ENCODE data around the gene PAX6.

PAX6 gene

DNA sequence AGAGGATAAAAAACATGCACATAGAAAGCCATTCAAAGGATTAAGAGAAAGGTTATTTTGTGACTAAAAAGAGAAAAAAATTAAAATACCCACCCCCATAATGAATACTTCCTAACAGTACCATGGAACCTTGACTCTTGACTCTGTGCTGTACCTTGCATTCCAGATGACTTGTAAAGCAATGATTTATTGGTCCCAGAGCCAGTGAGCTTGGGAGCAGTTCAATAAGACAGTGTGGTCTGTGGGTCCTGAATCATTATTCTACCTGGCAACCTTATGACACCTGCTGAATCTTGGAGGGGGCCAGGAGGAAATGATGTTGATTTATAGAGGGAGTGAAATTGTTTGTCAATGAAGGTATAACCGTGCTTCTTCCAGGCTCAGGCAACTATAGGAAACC is 34.2 kb upstream of the PAX6 start:
- TF ChIP-seq, protein P1, sequence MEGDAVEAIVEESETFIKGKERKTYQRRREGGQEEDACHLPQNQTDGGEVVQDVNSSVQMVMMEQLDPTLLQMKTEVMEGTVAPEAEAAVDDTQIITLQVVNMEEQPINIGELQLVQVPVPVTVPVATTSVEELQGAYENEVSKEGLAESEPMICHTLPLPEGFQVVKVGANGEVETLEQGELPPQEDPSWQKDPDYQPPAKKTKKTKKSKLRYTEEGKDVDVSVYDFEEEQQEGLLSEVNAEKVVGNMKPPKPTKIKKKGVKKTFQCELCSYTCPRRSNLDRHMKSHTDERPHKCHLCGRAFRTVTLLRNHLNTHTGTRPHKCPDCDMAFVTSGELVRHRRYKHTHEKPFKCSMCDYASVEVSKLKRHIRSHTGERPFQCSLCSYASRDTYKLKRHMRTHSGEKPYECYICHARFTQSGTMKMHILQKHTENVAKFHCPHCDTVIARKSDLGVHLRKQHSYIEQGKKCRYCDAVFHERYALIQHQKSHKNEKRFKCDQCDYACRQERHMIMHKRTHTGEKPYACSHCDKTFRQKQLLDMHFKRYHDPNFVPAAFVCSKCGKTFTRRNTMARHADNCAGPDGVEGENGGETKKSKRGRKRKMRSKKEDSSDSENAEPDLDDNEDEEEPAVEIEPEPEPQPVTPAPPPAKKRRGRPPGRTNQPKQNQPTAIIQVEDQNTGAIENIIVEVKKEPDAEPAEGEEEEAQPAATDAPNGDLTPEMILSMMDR (IDR thresholded peaks at IDR 0.05; ENCODE audit: low read depth, low read length, missing control alignments) = no peak
- in situ Hi-C loops (cut with HindIII; ENCODE audit: low sequenced_read_pairs) = no loop called here

GRCh38 chr11:31844351-31844750 is 33.2 kb upstream of the PAX6 start:
- DNase-seq (ENCODE audit: low read depth) = no peak
- H3K4me3 ChIP-seq (ENCODE audit: low read depth, low read length) = no peak overlapping the region
- in situ Hi-C loops (cut with HindIII; ENCODE audit: low sequenced_read_pairs) = no loop called here
- TF ChIP-seq, protein P1 (IDR thresholded peaks at IDR 0.05; ENCODE audit: low read depth, low read length, missing control alignments) = no peak

More for the DNA sequence above, 34.2 kb upstream of the PAX6 start:
- DNase-seq (ENCODE audit: low read depth) = no peak
- no peak overlapping the region for H3K4me3 ChIP-seq (ENCODE audit: low read depth, low read length)

GRCh38 chr11:31841435-31841834 is 30.3 kb upstream of the PAX6 start:
- no peak overlapping the region for H3K4me3 ChIP-seq (ENCODE audit: low read depth, low read length)
- TF ChIP-seq, protein P1 (IDR thresholded peaks at IDR 0.05; ENCODE audit: low read depth, low read length, missing control alignments) = no peak
- in situ Hi-C loops (cut with HindIII; ENCODE audit: low sequenced_read_pairs) = no loop called here
- no peak for DNase-seq (ENCODE audit: low read depth)

DNA sequence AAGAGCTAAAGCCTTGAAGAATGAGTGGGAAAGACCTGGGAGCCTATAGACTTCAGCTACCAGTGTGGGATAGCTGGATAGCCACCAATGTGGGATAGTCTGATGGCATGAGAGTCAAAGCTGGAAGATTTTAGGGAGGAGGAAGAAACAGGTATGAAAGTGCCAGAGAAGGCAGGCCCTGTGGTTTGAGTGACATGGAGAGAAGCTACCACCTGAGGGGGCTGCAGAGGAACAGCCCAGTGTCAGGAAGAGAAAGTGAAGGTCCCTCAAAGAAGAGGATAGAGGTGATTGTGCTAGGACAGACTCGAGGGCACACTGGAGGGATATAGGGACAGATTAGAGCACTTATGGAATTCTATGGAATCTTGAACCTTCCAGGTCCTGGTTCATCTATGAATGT is 23.1 kb upstream of the PAX6 start:
- H3K4me3 ChIP-seq (ENCODE audit: low read depth, low read length) = no peak overlapping the region
- no peak for DNase-seq (ENCODE audit: low read depth)
- TF ChIP-seq, protein P1 (IDR thresholded peaks at IDR 0.05; ENCODE audit: low read depth, low read length, missing control alignments) = no peak
- in situ Hi-C loops (cut with HindIII; ENCODE audit: low sequenced_read_pairs) = no loop called here

GRCh38 chr11:31830406-31830805 is 19.3 kb upstream of the PAX6 start:
- no peak for DNase-seq (ENCODE audit: low read depth)
- in situ Hi-C loops (cut with HindIII; ENCODE audit: low sequenced_read_pairs) = no loop called here
- no peak overlapping the region for H3K4me3 ChIP-seq (ENCODE audit: low read depth, low read length)
- TF ChIP-seq, protein P1 (IDR thresholded peaks at IDR 0.05; ENCODE audit: low read depth, low read length, missing control alignments) = no peak

- no peak overlapping the region for H3K4me3 ChIP-seq (ENCODE audit: low read depth, low read length)
- TF ChIP-seq, protein P1 (IDR thresholded peaks at IDR 0.05; ENCODE audit: low read depth, low read length, missing control alignments) = no peak
- no peak for DNase-seq (ENCODE audit: low read depth)
- in situ Hi-C loops (cut with HindIII; ENCODE audit: low sequenced_read_pairs) = no loop called here
Observed at GRCh38 chr11:31828217-31828616, 17.1 kb upstream of the PAX6 start.

Data from astrocyte of the cerebellum (primary cell).